Loucy (cell line): ENCODE results near the gene ATG16L1.

Experiments
- CTCF ChIP-seq: fragments of 200-600 bp; sonication (generic); conservative IDR thresholded peaks from 2 replicates; pipeline ENCODE4 v1.5.1; 2014; ENCODE audit warnings: mild to moderate bottlenecking, antibody characterized with exemption, low read length
- EZH2phosphoT487 ChIP-seq: fragments of 200-600 bp; IDR thresholded peaks from 2 replicates; pipeline ENCODE4 v1.6.1; 2018; ENCODE audit warnings: antibody characterized with exemption, mild to moderate bottlenecking, moderate library complexity, borderline replicate concordance

GRCh38 chr2:233261819-233262555, 10.5 kb downstream of the ATG16L1 start:
- no peak for TF ChIP-seq CTCF
- TF ChIP-seq EZH2phosphoT487: no peak
